Activated CD8-positive, alpha-beta memory T cell treated with anti-CD3 and anti-CD28 coated beads, Interleukin-2, amount 50 U/mL, for 1 hour (primary cell): ENCODE results near the gene RPLP2.
A peak's percentile ranks its signal among the peaks of the same experiment; 100 is the strongest.

ENCODE experiments used
- DNase-seq: peaks from one replicate; pipeline ENCODE4 v3.0.0-alpha.2; 2020; ENCODE audit errors: extremely low read depth

The RPLP2 gene

GRCh38 chr11:809287-810039 lies at the start of gene RPLP2:
Gene RPLP2, plus strand, starts transcription at chr11:809967. Its CDS starts 268 bp downstream, at chr11:810235.
- DNase-seq, result peak; percentile 90

- DNase-seq, result no peak
Measured at GRCh38 chr11:760236-760635, 49.5 kb upstream of the RPLP2 start.

DNA sequence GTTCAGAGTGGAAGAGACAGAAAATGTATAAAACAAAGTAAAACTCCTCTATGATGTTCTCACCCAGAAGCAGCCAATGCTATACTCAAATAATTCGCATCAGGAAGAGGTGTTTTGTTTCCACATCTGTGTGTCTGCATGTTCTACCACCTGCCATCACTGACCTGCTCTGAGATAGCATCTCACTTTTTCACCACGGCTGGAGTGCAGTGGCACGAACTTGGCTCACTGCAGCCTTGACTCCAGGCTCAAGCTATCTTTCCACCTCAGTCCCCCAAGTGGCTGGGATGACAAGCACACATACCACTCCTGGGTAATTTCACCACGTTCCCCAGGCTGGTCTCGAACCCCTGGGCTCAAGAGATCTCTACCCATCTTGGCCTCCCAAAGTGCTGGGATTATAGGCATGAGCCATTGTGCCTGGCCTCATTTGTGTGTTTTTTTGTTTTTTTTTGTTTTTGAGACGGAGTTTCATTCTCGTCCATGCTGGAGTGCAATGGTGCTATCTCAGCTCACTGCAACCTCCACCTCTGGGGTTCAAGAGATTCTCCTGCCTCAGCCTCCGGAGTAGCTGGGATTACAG lies 48.1 kb upstream of the RPLP2 start:
- DNase-seq, result no peak

GRCh38 chr11:762421-763072 lies 47.2 kb upstream of the RPLP2 start:
- DNase-seq, result no peak

DNA sequence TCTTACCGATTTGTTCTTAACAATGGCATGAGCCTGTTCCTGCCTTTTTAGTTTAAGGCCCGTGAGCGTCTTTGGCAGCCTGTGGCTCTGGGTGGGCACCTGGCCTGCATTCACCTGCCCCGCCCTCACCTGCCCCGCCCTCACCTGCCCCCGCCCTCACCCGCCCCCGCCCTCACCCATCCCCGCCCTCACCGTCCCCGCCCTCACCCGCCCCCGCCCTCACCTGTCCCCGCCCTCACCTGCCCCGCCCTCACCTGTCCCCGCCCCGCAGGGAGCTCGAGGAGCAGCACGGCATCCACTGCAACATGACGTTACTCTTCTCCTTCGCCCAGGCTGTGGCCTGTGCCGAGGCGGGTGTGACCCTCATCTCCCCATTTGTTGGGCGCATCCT lies 46.7 kb upstream of the RPLP2 start:
- no peak for DNase-seq

- no peak for DNase-seq
Measured at GRCh38 chr11:763549-764321, 46.0 kb upstream of the RPLP2 start.

GRCh38 chr11:764322-765024 lies 45.3 kb upstream of the RPLP2 start:
- no peak for DNase-seq

GRCh38 chr11:765025-765801 lies 44.6 kb upstream of the RPLP2 start:
- peak; percentile 32 for DNase-seq

GRCh38 chr11:765802-766091 lies 44.0 kb upstream of the RPLP2 start:
- no peak for DNase-seq

DNA sequence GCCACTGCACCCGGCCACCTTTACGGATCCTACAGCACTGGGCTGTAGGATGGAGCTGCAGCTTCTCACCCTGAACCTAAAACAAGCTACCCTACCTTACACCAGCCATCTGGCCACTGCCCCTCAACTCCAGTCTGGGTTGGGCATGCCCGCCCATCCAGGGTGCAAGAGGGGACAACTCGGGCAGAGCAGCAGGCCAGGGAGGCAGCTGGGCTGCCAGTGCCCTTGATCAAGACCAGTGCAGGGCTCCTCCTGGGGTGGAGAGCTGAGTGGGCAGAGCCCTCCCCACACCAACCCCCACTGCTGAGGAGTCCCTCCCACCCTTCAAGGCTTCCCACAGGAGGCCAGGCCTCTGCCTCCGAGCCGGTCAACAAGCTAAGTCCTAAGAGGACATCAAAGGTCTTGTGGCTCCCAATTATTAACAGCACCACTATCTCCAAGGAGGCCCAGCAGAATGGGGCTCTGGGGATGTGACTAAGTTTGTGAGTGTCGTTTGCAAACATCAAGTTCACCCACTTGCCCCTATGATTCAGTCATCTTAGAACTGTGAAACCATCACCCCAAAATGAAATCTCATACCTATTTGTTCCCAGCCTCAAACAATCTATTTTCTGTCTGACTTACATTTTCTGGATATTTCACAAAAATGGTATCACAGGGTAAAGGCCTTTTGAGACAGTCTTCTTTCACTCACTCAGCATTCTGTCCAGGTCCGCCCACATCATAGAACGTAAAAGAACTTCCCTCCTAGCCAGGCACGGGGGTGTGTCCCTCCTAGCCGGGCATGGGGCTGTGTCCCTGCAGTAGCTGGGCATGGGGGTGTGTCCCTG lies 43.4 kb upstream of the RPLP2 start:
- no peak for DNase-seq

GRCh38 chr11:766936-767210 lies 42.9 kb upstream of the RPLP2 start:
- no peak for DNase-seq

DNA sequence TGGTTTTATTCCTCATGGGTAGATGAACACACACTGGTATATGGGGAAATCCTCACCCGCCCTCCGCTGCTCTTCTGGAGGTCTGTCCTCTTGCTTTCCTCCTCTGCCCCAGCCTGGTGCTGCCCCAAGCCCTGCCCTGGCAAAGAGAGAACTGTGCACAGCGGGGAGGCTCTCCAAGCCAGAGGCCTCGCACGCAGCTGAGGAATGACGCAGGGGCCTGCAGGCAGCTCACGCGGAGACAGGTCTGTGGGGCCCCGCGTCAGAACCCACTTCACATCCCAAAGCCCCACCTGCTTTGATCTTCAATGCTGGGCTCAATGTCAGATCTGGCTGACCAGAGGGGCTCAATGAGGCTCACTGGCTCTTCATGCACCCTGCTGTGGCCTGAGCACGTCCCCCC lies 42.5 kb upstream of the RPLP2 start:
- no peak for DNase-seq

DNA sequence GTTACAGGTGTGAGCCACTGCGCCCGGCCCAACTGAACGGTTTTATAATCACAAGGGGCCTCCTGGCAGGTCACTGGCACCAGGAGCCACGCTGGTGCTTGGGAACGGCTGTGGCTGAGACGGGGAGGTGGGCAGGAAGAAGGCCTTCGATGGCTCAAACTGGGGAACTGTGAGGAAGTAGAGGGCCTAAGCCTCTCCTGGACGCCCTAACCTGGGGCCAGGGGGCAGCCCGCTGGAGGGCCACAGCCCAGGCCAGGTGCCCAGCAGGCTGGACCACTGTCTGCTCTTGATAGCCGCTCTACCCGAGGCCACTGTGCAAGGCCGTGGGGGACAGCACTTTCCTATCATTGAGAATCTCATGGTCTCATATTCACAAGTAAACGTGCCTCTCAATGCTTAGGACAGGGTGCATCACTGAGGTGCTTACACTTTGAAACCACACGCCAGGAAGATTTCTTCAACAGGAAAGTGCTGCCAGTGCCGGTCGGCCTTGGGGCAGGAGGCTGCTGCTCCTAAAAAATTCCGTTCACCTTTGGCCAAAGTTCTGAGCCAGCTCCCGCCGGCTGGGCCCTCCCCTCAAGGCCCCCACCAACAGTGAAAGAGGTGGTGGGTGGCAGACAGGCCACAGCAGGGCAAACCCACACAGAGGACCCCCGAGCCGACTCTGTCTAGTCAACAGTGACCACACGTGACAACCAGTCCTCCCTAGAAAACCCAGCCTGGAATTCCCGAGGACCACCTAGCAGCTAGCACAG lies 39.7 kb upstream of the RPLP2 start:
- no peak for DNase-seq

DNA sequence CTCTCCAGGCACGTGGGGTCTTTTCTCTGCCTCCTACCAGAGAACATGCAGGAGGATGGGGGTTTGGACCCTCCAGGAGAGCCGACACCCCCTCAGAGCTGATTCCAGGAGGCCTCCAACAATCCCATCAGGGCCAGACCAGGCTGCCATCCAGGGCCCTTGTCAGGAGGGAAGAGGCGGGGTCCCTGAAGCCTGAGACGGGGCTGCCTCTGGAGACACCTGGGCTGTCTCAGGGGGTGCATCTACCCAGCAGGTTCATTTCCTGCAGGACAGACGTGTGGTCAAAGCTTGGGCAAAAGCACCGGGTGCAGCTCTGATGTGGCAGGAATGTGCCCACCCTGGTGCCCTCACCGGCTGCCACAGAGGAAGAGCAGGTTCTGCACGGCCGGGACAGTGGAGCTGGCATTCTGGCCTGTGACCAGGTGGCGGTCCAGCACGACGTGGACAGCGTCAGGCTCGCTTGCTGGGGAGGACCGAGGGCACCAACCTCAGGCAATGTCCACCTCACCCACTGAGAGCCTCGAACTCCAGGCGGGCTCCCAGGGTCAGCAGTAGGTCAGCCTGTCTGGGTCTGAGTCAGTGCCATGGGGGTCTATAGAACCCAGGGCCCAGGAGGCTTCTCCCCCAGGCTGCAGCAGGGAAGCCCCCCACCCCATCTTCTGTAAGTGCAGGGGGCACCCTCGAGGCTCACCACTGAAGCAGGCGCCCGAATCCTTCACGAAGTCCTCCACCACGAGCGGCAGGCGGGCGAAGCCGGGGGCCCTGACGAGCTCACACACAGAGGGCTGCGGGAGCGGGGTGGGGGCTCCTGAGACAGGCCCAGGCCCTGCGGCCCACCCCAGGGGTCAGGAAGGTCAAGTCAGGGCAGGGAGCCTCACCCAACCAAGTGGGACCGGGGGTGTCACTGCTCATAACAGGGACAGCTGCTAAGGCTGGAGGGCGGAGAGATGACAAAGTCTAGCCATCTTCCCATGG lies 38.8 kb upstream of the RPLP2 start:
- DNase-seq, result no peak

DNA sequence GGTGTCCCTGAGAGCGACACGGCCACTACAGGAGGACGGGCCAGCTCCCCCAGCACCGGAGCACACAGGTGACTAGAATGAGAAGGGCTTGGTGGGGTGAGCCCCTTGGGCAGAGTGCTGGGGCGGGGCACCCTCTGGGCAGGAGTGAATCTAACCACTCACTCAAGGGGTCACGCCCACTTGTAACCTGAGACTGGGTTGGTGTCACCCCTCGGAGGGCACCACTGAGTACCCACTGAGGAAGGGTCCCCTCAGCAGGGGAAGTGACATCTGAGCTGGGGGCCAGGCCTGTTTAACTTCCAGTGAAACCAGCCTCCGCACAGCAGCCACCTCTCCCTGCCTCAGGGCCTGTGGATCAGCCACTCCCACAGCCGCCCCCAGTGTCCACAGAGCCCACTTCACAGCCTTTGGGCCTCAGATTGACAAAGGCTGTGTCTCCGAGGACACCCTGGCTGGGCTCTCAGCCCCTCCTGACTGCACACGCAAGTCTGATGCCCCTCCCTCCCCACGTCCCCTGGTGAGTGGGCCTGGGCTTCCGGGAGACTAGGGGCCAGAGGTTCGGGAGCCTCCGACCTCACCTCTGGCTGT lies 38.1 kb upstream of the RPLP2 start:
- DNase-seq, result no peak

DNA sequence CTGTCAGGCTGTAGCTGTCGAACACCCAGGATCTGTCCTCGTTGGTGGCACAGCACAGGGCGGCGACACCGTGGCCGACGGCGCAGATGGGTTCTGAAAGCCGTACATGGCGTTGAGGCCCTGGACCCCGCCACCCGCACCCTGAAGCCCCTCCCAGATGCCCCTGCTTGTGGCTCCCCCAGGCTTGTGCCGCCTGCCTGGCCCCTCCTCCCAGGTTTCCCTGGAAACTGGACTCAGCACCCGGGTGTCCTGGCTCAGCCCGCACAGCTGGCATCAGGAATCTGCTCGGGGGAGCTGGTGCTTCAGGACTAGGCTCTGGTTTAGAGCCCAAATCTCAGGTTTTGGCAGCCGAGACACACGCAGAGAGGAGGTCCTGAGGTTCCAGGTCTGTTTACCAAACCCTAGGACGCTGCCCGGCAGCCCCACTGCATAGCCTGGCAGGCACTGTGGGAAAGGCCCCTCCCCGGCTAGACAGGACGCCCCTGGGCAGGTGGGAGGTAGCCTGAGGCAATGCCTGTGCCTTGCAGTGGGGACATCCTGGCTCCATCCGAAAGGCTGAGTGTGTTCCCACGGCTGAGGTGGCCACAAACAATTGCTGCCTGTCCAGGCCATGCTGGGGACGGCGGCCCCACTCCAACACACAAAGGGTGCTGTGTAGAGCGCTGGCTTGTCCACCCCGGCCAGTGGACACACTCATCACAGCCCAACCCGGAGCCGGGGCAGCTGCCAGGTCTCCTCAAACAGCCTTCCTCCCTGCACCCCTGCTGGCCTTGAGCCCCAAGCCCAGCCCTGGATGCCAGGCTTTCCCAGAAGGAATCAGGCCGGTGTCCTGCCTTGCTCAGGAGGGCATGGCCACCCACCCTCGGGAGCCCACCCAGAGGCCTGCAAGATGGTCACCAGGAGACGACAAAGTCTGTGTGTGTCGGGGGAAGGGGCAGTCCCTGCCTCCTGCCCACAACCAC lies 37.1 kb upstream of the RPLP2 start:
- no peak for DNase-seq

GRCh38 chr11:773425-773824 lies 36.3 kb upstream of the RPLP2 start:
- no peak for DNase-seq
